B cell (primary cell): ENCODE results near the gene ACAP2.

ENCODE experiments used
- EZH2 ChIP-seq: IDR thresholded peaks from 2 replicates; pipeline ENCODE4 v1.6.1; 2012; ENCODE audit warnings: borderline replicate concordance, low read depth, mild to moderate bottlenecking, moderate library complexity, low read length; ENCODE audit not compliant: insufficient read depth, poor library complexity, severe bottlenecking
- TF ChIP-seq, protein P1 (sequence below): fragments of 200-600 bp; IDR thresholded peaks from one replicate; pipeline ENCODE4 v1.8.0; 2022; ENCODE audit warnings: antibody characterized with exemption, mild to moderate bottlenecking

DNA sequence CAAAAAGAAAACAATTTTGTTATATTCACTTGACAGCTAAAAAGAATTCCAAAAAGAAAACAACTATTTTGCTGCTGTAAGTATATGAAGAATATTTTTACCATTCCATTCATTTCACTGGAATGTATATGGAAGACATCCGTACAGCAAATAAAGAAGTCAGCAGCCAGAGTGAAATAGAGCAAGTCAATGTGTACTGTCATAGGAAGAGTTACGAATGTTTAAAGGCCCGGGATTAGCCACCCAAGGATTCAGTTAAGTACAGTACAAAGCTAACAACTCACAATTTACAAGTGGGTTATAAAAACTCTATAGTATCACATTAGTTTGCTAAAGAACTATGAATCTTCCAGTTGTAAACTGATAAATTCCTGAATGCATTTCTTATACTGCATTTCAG lies 157.4 kb downstream of the ACAP2 start:
- TF ChIP-seq EZH2 = no peak
- TF ChIP-seq, protein P1, sequence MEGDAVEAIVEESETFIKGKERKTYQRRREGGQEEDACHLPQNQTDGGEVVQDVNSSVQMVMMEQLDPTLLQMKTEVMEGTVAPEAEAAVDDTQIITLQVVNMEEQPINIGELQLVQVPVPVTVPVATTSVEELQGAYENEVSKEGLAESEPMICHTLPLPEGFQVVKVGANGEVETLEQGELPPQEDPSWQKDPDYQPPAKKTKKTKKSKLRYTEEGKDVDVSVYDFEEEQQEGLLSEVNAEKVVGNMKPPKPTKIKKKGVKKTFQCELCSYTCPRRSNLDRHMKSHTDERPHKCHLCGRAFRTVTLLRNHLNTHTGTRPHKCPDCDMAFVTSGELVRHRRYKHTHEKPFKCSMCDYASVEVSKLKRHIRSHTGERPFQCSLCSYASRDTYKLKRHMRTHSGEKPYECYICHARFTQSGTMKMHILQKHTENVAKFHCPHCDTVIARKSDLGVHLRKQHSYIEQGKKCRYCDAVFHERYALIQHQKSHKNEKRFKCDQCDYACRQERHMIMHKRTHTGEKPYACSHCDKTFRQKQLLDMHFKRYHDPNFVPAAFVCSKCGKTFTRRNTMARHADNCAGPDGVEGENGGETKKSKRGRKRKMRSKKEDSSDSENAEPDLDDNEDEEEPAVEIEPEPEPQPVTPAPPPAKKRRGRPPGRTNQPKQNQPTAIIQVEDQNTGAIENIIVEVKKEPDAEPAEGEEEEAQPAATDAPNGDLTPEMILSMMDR = no peak
